ENCODE results near the gene ADRA2A. TPM values are rescaled to one million over a fixed set of nuclear protein-coding genes. Genes with fewer than 3 reads are reported as not detected.

ADRA2A gene
- total RNA-seq, 1 donor from 2014 or later = not detected

- Histone ChIP-seq H3K36me3 (ENCODE audit: control insufficient read depth, insufficient read depth, low read length) (no peaks in the 10 kb centered on the region), H3K4me3 (ENCODE audit: low read depth, low read length) (no peak overlapping the region), H3K27me3 (ENCODE audit: control insufficient read depth, insufficient read depth, low read length) (peaks cover 53% of the 10 kb centered on the region)
- no peak for DNase-seq (ENCODE audit: low read depth)
- no peak for TF ChIP-seq CTCF (IDR thresholded peaks at IDR 0.05; ENCODE audit: insufficient read depth, low read length, poor library complexity, severe bottlenecking)
These were observed 3.4 kb downstream of the ADRA2A start for GRCh38 chr10:111080224-111080623.

- no peak for TF ChIP-seq CTCF (IDR thresholded peaks at IDR 0.05; ENCODE audit: insufficient read depth, low read length, poor library complexity, severe bottlenecking)
- H3K27me3 ChIP-seq (ENCODE audit: control insufficient read depth, insufficient read depth, low read length) = peaks cover 39% of the 10 kb centered on the region
- no peak for DNase-seq (ENCODE audit: low read depth)
- H3K4me3 ChIP-seq (ENCODE audit: low read depth, low read length) = no peak overlapping the region
- no peaks in the 10 kb centered on the region for H3K36me3 ChIP-seq (ENCODE audit: control insufficient read depth, insufficient read depth, low read length)
These were observed 4.8 kb downstream of the ADRA2A start for GRCh38 chr10:111081595-111081994.

GRCh38 chr10:111082102-111082975 is 5.5 kb downstream of the ADRA2A start:
- TF ChIP-seq CTCF (IDR thresholded peaks at IDR 0.05; ENCODE audit: insufficient read depth, low read length, poor library complexity, severe bottlenecking) = no peak
- Histone ChIP-seq H3K36me3 (ENCODE audit: control insufficient read depth, insufficient read depth, low read length) (no peaks in the 10 kb centered on the region), H3K27me3 (ENCODE audit: control insufficient read depth, insufficient read depth, low read length) (peaks cover 32% of the 10 kb centered on the region), H3K4me3 (ENCODE audit: low read depth, low read length) (no peak overlapping the region)
- no peak for DNase-seq (ENCODE audit: low read depth)

- no peak for DNase-seq (ENCODE audit: low read depth)
- Histone ChIP-seq H3K4me3 (ENCODE audit: low read depth, low read length) (no peak overlapping the region), H3K27me3 (ENCODE audit: control insufficient read depth, insufficient read depth, low read length) (peaks cover 20% of the 10 kb centered on the region), H3K36me3 (ENCODE audit: control insufficient read depth, insufficient read depth, low read length) (no peaks in the 10 kb centered on the region)
- TF ChIP-seq CTCF (IDR thresholded peaks at IDR 0.05; ENCODE audit: insufficient read depth, low read length, poor library complexity, severe bottlenecking) = no peak
These were observed 6.6 kb downstream of the ADRA2A start for GRCh38 chr10:111083222-111084095.

GRCh38 chr10:111084366-111085255 is 7.8 kb downstream of the ADRA2A start:
- no peak for TF ChIP-seq CTCF (IDR thresholded peaks at IDR 0.05; ENCODE audit: insufficient read depth, low read length, poor library complexity, severe bottlenecking)
- DNase-seq (ENCODE audit: low read depth) = no peak
- H3K36me3 ChIP-seq (ENCODE audit: control insufficient read depth, insufficient read depth, low read length) = no peaks in the 10 kb centered on the region
- no peak overlapping the region for H3K4me3 ChIP-seq (ENCODE audit: low read depth, low read length)
- H3K27me3 ChIP-seq (ENCODE audit: control insufficient read depth, insufficient read depth, low read length) = peaks cover 11% of the 10 kb centered on the region

All from kidney epithelial cell (primary cell).